ENCODE results near the gene PCDHA7. TPM values are rescaled to one million over a fixed set of nuclear protein-coding genes. Genes with fewer than 3 reads are reported as not detected.
"Not testable (repeated sequence)": the region's sequence is repeated elsewhere in the genome, so short reads cannot be mapped to it uniquely, and the experiment has no call there.

Gene PCDHA7
- total RNA-seq, 2 experiments from 2014 or later = not detected

DNA sequence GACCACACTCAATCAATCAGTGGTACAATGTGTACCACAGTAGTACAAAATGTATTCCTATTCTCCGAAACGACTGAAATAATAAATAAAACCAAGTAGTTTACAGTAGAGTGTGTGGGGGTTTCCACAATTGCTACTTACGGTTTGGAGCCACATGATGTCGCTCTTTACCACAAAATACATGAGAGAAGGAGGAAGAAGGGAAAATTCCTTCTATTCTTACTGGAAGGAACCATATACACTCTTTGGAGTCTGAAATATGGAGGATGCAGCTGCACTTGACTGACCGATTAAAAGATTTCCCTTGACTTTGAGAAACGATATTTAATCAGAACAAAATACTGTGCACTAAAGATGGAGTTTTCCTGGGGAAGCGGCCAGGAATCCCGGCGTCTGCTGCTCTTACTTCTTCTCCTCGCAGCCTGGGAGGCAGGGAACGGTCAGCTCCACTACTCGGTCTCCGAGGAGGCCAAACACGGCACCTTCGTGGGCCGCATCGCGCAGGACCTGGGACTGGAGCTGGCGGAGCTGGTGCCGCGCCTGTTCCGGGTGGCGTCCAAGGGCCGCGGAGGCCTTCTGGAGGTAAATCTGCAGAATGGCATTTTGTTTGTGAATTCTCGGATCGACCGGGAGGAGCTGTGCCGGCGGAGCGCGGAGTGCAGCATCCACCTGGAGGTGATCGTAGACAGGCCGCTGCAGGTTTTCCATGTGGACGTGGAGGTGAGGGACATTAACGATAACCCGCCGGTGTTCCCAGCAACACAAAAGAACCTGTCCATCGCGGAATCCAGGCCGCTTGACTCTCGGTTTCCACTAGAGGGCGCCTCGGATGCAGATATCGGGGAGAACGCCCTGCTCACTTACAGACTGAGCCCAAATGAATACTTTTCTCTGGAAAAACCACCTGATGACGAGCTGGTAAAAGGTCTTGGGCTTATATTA, 27.0 kb upstream of the PCDHA7 start, which contains the start of gene PCDHA4:
Gene PCDHA4 (plus strand): TSS at position 235 of the 942 bp plus-strand sequence.
- no peaks in the 10 kb centered on the region for H3K4me1 Mint-ChIP-seq
- H3K4me3 Mint-ChIP-seq = no peak within 1 kb of the TSS
- CTCF ChIA-PET = no interaction called here
- ATAC-seq = no peak
- peaks cover 19% of the 10 kb centered on the region for H3K9me3 Mint-ChIP-seq (ENCODE audit: low read depth)
- H3K27ac Mint-ChIP-seq = no peak within 1 kb of the TSS
- DNase-seq = no peak
- H3K36me3 Mint-ChIP-seq = peaks cover 2% of the 10 kb centered on the region
- H3K27me3 Mint-ChIP-seq = no peaks in the 10 kb centered on the region

- H3K9me3 Mint-ChIP-seq (ENCODE audit: low read depth) = peaks cover 21% of the 10 kb centered on the region
- DNase-seq, CTCF ChIA-PET, ATAC-seq, H3K27me3 Mint-ChIP-seq, H3K4me1 Mint-ChIP-seq, H3K36me3 Mint-ChIP-seq, H3K27ac Mint-ChIP-seq, H3K4me3 Mint-ChIP-seq: not testable (repeated sequence)
These were observed 25.7 kb upstream of the PCDHA7 start for GRCh38 chr5:140808241-140808888.

- Mint-ChIP-seq H3K27me3 (no peaks in the 10 kb centered on the region), H3K36me3 (peaks cover 2% of the 10 kb centered on the region), H3K27ac (no peak overlapping the region), H3K4me3 (no peak overlapping the region), H3K4me1 (no peaks in the 10 kb centered on the region), H3K9me3 (ENCODE audit: low read depth) (peaks cover 19% of the 10 kb centered on the region)
- CTCF ChIA-PET = no interaction called here
- ATAC-seq (no peak), DNase-seq (no peak)
These were observed 25.2 kb upstream of the PCDHA7 start for GRCh38 chr5:140808889-140809291.

DNA sequence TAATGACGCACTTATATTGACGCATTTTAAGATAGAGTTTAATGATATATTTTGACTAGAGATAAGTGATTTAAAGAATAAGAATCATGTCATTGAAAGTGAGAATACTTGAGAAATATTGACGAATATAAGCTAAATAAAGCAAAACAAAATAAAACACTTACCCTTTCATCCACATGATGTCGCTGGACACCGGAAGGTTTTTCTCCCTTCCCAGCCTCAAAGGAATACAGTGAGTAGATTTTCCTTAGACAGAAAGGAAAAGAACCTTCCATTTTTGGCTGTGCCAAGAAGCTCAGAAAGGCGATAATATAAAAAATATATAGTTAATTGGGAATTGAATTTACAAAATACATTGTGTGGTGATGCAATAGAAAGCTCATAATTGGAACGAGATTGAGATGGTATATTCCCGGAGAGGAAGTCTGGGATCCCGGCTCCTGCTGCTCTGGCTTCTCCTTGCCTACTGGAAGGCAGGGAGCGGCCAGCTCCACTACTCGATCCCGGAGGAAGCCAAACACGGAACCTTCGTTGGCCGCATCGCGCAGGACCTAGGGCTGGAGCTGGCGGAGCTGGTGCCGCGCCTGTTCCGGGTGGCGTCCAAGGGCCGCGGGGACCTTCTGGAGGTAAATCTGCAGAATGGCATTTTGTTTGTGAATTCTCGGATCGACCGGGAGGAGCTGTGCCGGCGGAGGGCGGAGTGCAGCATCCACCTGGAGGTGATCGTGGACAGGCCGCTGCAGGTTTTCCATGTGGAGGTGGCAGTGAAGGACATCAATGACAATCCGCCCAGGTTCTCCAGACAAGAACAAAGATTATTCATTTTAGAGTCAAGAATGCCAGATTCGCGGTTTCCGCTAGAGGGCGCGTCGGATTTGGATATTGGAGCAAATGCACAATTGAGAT, 12.4 kb upstream of the PCDHA7 start, which contains the start of gene PCDHA5:
Gene PCDHA5 (plus strand): TSS at position 239 of the 906 bp plus-strand sequence.
- no peak for DNase-seq
- ATAC-seq = no peak
- Mint-ChIP-seq H3K36me3 (peaks cover 1% of the 10 kb centered on the region), H3K4me3 (no peak within 1 kb of the TSS), H3K27me3 (peaks cover 2% of the 10 kb centered on the region), H3K27ac (no peak within 1 kb of the TSS), H3K9me3 (ENCODE audit: low read depth) (peaks cover 6% of the 10 kb centered on the region), H3K4me1 (no peaks in the 10 kb centered on the region)
- CTCF ChIA-PET = no interaction called here

- Mint-ChIP-seq H3K27ac (no peak overlapping the region), H3K4me3 (no peak overlapping the region), H3K4me1 (no peaks in the 10 kb centered on the region), H3K9me3 (ENCODE audit: low read depth) (peaks cover 7% of the 10 kb centered on the region), H3K27me3 (peaks cover 6% of the 10 kb centered on the region), H3K36me3 (peaks cover 3% of the 10 kb centered on the region)
- ATAC-seq (no peak), DNase-seq (no peak)
- CTCF ChIA-PET = no interaction called here
These were observed 11.8 kb upstream of the PCDHA7 start for GRCh38 chr5:140822281-140822629.

DNA sequence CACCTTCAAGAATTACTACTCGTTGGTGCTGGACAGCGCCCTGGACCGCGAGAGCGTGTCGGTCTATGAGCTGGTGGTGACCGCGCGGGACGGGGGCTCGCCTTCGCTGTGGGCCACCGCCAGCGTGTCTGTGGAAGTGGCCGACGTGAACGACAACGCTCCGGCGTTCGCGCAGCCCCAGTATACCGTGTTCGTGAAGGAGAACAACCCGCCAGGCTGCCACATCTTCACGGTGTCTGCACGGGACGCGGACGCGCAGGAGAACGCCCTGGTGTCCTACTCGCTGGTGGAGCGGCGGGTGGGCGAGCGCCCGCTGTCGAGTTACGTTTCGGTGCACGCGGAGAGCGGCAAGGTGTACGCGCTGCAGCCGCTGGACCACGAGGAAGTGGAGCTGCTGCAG, 11.1 kb upstream of the PCDHA7 start:
- H3K9me3 Mint-ChIP-seq (ENCODE audit: low read depth); CTCF ChIA-PET; DNase-seq; H3K4me1 Mint-ChIP-seq; ATAC-seq; H3K4me3 Mint-ChIP-seq; H3K27ac Mint-ChIP-seq; H3K36me3 Mint-ChIP-seq; H3K27me3 Mint-ChIP-seq: not testable (repeated sequence)

GRCh38 chr5:140823475-140823874, 10.6 kb upstream of the PCDHA7 start:
- H3K9me3 Mint-ChIP-seq (ENCODE audit: low read depth) = peaks cover 10% of the 10 kb centered on the region
- H3K36me3 Mint-ChIP-seq = peaks cover 3% of the 10 kb centered on the region
- H3K27me3 Mint-ChIP-seq = peaks cover 10% of the 10 kb centered on the region
- CTCF ChIA-PET = no interaction called here
- no peak for ATAC-seq
- H3K4me1 Mint-ChIP-seq = no peaks in the 10 kb centered on the region
- DNase-seq = no peak
- H3K27ac Mint-ChIP-seq = no peak overlapping the region
- no peak overlapping the region for H3K4me3 Mint-ChIP-seq

- CTCF ChIA-PET = no interaction called here
- Mint-ChIP-seq H3K9me3 (ENCODE audit: low read depth) (peaks cover 12% of the 10 kb centered on the region), H3K4me1 (no peaks in the 10 kb centered on the region), H3K27ac (no peak within 1 kb of the TSS), H3K4me3 (no peak within 1 kb of the TSS), H3K27me3 (peaks cover 12% of the 10 kb centered on the region), H3K36me3 (peaks cover 2% of the 10 kb centered on the region)
- ATAC-seq (no peak), DNase-seq (no peak)
These were observed 6.2 kb upstream of the PCDHA7 start, which contains the start of gene PCDHA6 for GRCh38 chr5:140827704-140828361. TSS of gene PCDHA6 (plus strand) at chr5:140827960. CDS start at chr5:140828092, 132 bp downstream.

- ATAC-seq (no peak), DNase-seq (no peak)
- Mint-ChIP-seq H3K4me1 (no peaks in the 10 kb centered on the region), H3K4me3 (no peak overlapping the region), H3K27me3 (peaks cover 12% of the 10 kb centered on the region), H3K27ac (no peak overlapping the region), H3K9me3 (ENCODE audit: low read depth) (peaks cover 15% of the 10 kb centered on the region), H3K36me3 (peaks cover 2% of the 10 kb centered on the region)
- CTCF ChIA-PET = no interaction called here
These were observed 5.7 kb upstream of the PCDHA7 start for GRCh38 chr5:140828362-140828737.

DNA sequence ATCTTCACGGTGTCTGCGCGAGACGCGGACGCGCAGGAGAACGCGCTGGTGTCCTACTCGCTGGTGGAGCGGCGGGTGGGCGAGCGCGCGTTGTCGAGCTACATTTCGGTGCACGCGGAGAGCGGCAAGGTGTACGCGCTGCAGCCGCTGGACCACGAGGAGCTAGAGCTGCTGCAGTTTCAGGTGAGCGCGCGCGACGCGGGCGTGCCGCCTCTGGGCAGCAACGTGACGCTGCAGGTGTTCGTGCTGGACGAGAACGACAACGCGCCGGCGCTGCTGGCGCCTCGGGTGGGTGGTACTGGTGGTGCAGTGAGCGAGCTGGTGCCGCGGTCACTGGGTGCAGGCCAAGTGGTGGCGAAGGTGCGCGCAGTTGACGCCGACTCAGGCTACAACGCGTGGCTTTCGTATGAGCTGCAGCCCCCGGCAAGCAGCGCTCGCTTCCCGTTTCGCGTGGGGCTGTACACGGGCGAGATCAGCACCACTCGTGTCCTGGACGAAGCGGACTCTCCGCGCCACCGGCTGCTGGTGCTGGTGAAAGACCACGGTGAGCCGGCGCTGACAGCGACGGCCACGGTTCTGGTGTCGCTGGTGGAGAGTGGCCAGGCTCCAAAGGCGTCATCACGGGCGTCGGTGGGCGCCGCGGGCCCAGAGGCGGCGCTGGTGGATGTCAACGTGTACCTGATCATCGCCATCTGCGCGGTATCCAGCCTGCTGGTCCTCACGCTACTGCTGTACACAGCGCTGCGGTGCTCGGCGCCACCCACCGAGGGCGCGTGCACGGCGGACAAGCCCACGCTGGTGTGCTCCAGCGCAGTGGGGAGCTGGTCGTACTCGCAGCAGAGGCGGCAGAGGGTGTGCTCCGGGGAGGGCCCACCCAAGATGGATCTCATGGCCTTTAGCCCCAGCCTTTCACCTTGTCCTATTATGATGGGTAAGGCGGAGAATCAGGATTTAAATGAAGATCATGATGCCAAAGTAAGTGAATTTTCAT, 4.3 kb upstream of the PCDHA7 start:
- H3K36me3 Mint-ChIP-seq, DNase-seq, H3K4me1 Mint-ChIP-seq, ATAC-seq, H3K27ac Mint-ChIP-seq, H3K4me3 Mint-ChIP-seq: not testable (repeated sequence)
- CTCF ChIA-PET = interaction anchor here (1.1 kb wide), 1 partner anchor 211 kb away, joined by 3 read pairs; no protein-coding TSS in a partner anchor
- Mint-ChIP-seq H3K27me3 (peaks cover 14% of the 10 kb centered on the region), H3K9me3 (ENCODE audit: low read depth) (peaks cover 17% of the 10 kb centered on the region)

DNA sequence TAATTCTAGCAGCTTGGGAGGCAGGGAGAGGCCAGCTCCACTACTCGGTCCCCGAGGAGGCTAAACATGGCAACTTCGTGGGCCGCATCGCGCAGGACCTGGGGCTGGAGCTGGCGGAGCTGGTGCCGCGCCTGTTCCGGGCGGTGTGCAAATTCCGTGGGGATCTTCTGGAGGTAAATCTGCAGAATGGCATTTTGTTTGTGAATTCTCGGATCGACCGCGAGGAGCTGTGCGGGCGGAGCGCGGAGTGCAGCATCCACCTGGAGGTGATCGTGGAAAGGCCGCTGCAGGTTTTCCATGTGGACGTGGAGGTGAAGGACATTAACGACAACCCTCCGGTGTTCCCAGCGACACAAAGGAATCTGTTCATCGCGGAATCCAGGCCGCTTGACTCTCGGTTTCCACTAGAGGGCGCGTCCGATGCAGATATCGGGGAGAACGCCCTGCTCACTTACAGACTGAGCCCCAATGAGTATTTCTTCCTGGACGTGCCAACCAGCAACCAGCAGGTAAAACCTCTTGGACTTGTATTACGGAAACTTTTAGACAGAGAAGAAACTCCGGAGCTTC, 455 bp downstream of the PCDHA7 start:
- H3K4me1 Mint-ChIP-seq; ATAC-seq; DNase-seq; H3K4me3 Mint-ChIP-seq; H3K27ac Mint-ChIP-seq; H3K9me3 Mint-ChIP-seq (ENCODE audit: low read depth); H3K27me3 Mint-ChIP-seq; CTCF ChIA-PET; H3K36me3 Mint-ChIP-seq: not testable (repeated sequence)
